ENCODE results near the gene GDA. TPM values are rescaled to one million over a fixed set of nuclear protein-coding genes. Genes with fewer than 3 reads are reported as not detected.

Gene GDA
- total and polyA plus RNA-seq, 2 of the 8 experiments (the other 6 are each of a cell fraction or from before 2014, with no cell fraction given) = 0.35 to 3.0 TPM

GRCh38 chr9:72168075-72168474, 18.8 kb downstream of the GDA start (continued):
- no peak for TF ChIP-seq KDM4A (IDR thresholded peaks at IDR 0.05; ENCODE audit: low read depth, low read length, severe bottlenecking)
- TF ChIP-seq USF2 (IDR thresholded peaks at IDR 0.05; ENCODE audit: low read length) = no peak
- TF ChIP-seq TAF7 (optimal IDR thresholded peaks at IDR 0.05; ENCODE audit: borderline replicate concordance, low read depth, low read length) = no peak
- TF ChIP-seq NANOG (IDR thresholded peaks at IDR 0.05; ENCODE audit: insufficient read depth, low read depth, low read length, poor library complexity, severe bottlenecking) = no peak
- no peak for TF ChIP-seq SIRT6 (IDR thresholded peaks at IDR 0.05; ENCODE audit: low read length)
